ENCODE measurements around the gene TMEM53. TPM values are rescaled to one million over a fixed set of nuclear protein-coding genes. Genes with fewer than 3 reads are reported as not detected.
A peak's percentile ranks its signal among the peaks of the same experiment; 100 is the strongest.

The TMEM53 gene
- total RNA-seq, 2 donors from 2014 or later = 6.2 to 7.6 TPM

- no peak overlapping the region for H3K4me3 ChIP-seq
- ATAC-seq = no peak
- H3K4me1 ChIP-seq = no peaks in the 10 kb centered on the region
- 83 to 86% methylated on average over 17 to 23 of the region's 23 CpGs for WGBS, 2 donors
- TF ChIP-seq CTCF (IDR thresholded peaks at IDR 0.05) (no peak), POLR2A (IDR thresholded peaks at IDR 0.05) (no peak)
- DNase-seq = peak in 1 of 4 donors; percentile 33
- H3K27me3 ChIP-seq = no peaks in the 10 kb centered on the region
- intact Hi-C loops (cut with DNase I) = no loop called here
- no peaks in the 10 kb centered on the region for H3K9me3 ChIP-seq
- no peak overlapping the region for H3K27ac ChIP-seq
- peaks cover 6 to 27% of the 10 kb centered on the region in 2 donors for H3K36me3 ChIP-seq (replicated peaks in 1 of 2; ENCODE audit: insufficient read depth in 1 of 2, low read depth in 2 of 2)
These were observed 24.0 kb downstream of the TMEM53 start for GRCh38 chr1:44650159-44650831.

- no peak for TF ChIP-seq CTCF (IDR thresholded peaks at IDR 0.05)
- TF ChIP-seq POLR2A (IDR thresholded peaks at IDR 0.05) = no peak
- WGBS, 2 donors = 90% methylated on average over 3 to 12 of the region's 13 CpGs
- H3K36me3 ChIP-seq (replicated peaks in 1 of 2; ENCODE audit: insufficient read depth in 1 of 2, low read depth in 2 of 2) = peaks cover 6 to 28% of the 10 kb centered on the region in 2 donors
- no peak overlapping the region for H3K4me3 ChIP-seq
- H3K4me1 ChIP-seq = no peaks in the 10 kb centered on the region
- no peak for DNase-seq
- no peak overlapping the region for H3K27ac ChIP-seq
- intact Hi-C loops (cut with DNase I) = loop anchor here (10.0 kb wide), 2 partner anchors 275 to 425 kb away; no protein-coding TSS in a partner anchor
- no peaks in the 10 kb centered on the region for H3K9me3 ChIP-seq
- no peak for ATAC-seq
- H3K27me3 ChIP-seq = no peaks in the 10 kb centered on the region
These were observed 24.5 kb downstream of the TMEM53 start for GRCh38 chr1:44649788-44650158.

GRCh38 chr1:44648529-44649250 lies 25.6 kb downstream of the TMEM53 start:
- ATAC-seq = no peak
- intact Hi-C loops (cut with DNase I) = loop anchor here (10.0 kb wide), 2 partner anchors 274 to 424 kb away; no protein-coding TSS in a partner anchor
- WGBS, 2 donors = 84 to 93% methylated on average over 9 to 13 of the region's 13 CpGs

GRCh38 chr1:44647896-44648295 lies 26.4 kb downstream of the TMEM53 start:
- Histone ChIP-seq H3K9me3 (no peaks in the 10 kb centered on the region), H3K27ac (no peak overlapping the region), H3K36me3 (replicated peaks in 1 of 2; ENCODE audit: insufficient read depth in 1 of 2, low read depth in 2 of 2) (peaks cover 6 to 32% of the 10 kb centered on the region in 2 donors), H3K4me3 (no peak overlapping the region), H3K27me3 (no peaks in the 10 kb centered on the region), H3K4me1 (no peaks in the 10 kb centered on the region)
- DNase-seq (no peak), ATAC-seq (no peak)
- TF ChIP-seq POLR2A (IDR thresholded peaks at IDR 0.05) (no peak), CTCF (IDR thresholded peaks at IDR 0.05) (no peak)
- WGBS, 2 donors = 77 to 88% methylated on average over 2 of the region's 2 CpGs
- intact Hi-C loops (cut with DNase I) = loop anchor here (10.0 kb wide), 2 partner anchors 273 to 423 kb away; no protein-coding TSS in a partner anchor

More at GRCh38 chr1:44648529-44649250, 25.6 kb downstream of the TMEM53 start:
- H3K36me3 ChIP-seq (replicated peaks in 1 of 2; ENCODE audit: insufficient read depth in 1 of 2, low read depth in 2 of 2) = peaks cover 6 to 32% of the 10 kb centered on the region in 2 donors
- no peak overlapping the region for H3K27ac ChIP-seq
- H3K27me3 ChIP-seq = no peaks in the 10 kb centered on the region
- TF ChIP-seq CTCF (IDR thresholded peaks at IDR 0.05) = no peak
- TF ChIP-seq POLR2A (IDR thresholded peaks at IDR 0.05) = no peak
- no peak overlapping the region for H3K4me3 ChIP-seq
- H3K9me3 ChIP-seq = no peaks in the 10 kb centered on the region
- no peak for DNase-seq
- no peaks in the 10 kb centered on the region for H3K4me1 ChIP-seq
